ENCODE results near the gene EXOC6B. TPM values are rescaled to one million over a fixed set of nuclear protein-coding genes. Genes with fewer than 3 reads are reported as not detected.

The EXOC6B gene
- total RNA-seq, 1 experiment from 2014 or later: 33.7 TPM

GRCh38 chr2:72145658-72146329 is 680.0 kb downstream of the EXOC6B start (continued):
- no peak for TF ChIP-seq ATF2 (CRISPR knock-in tag; IDR thresholded peaks at IDR 0.05; ENCODE audit: borderline replicate concordance, low read depth)
- TF ChIP-seq JUN (CRISPR knock-in tag; IDR thresholded peaks at IDR 0.05): no peak

GRCh38 chr2:72145289-72145657 is 680.6 kb downstream of the EXOC6B start:
- TF ChIP-seq FOXP1 (CRISPR knock-in tag; IDR thresholded peaks at IDR 0.05; ENCODE audit: borderline replicate concordance) (no peak), OVOL2 (CRISPR knock-in tag; IDR thresholded peaks at IDR 0.05; ENCODE audit: borderline replicate concordance) (no peak), RORB (CRISPR knock-in tag; IDR thresholded peaks at IDR 0.05) (no peak), RELA (CRISPR knock-in tag; IDR thresholded peaks at IDR 0.05; ENCODE audit: borderline replicate concordance) (no peak), MYBL2 (CRISPR knock-in tag; IDR thresholded peaks at IDR 0.05) (no peak), ZNF281 (CRISPR knock-in tag; IDR thresholded peaks at IDR 0.05) (no peak), GTF2I (CRISPR knock-in tag; conservative IDR thresholded peaks at IDR 0.05) (no peak), JAZF1 (CRISPR knock-in tag; IDR thresholded peaks at IDR 0.05) (no peak), ATF3 (CRISPR knock-in tag; conservative IDR thresholded peaks at IDR 0.05) (no peak), SMAD4 (CRISPR knock-in tag; IDR thresholded peaks at IDR 0.05) (no peak), ZMAT4 (CRISPR knock-in tag; IDR thresholded peaks at IDR 0.05) (no peak), ZBTB43 (CRISPR knock-in tag; IDR thresholded peaks at IDR 0.05) (no peak), IRF2 (CRISPR knock-in tag; IDR thresholded peaks at IDR 0.05; ENCODE audit: borderline replicate concordance, low read depth) (no peak), ZNF532 (CRISPR knock-in tag; IDR thresholded peaks at IDR 0.05; ENCODE audit: borderline replicate concordance) (no peak), FOXJ3 (CRISPR knock-in tag; IDR thresholded peaks at IDR 0.05; ENCODE audit: borderline replicate concordance) (no peak), MLX (CRISPR knock-in tag; IDR thresholded peaks at IDR 0.05) (no peak), ELF4 (CRISPR knock-in tag; IDR thresholded peaks at IDR 0.05; ENCODE audit: low read depth) (no peak), TEAD1 (CRISPR knock-in tag; IDR thresholded peaks at IDR 0.05) (no peak), E2F4 (CRISPR knock-in tag; IDR thresholded peaks at IDR 0.05; ENCODE audit: borderline replicate concordance, low read depth) (no peak), TP53 (CRISPR knock-in tag; IDR thresholded peaks at IDR 0.05) (no peak)
- Mint-ChIP-seq H3K4me3 (peak overlapping the region; percentile 74), H3K4me1 (peaks cover 45% of the 10 kb centered on the region), H3K27ac (no peak overlapping the region), H3K9me3 (no peaks in the 10 kb centered on the region), H3K27me3 (ENCODE audit: low read depth) (peaks cover 95% of the 10 kb centered on the region), H3K36me3 (no peaks in the 10 kb centered on the region)
- ChIA-PET CTCF (no interaction called here), POLR2A (no interaction called here)
- peak; percentile 66 for DNase-seq (ENCODE audit: low spot score)
- peak; percentile 6 for ATAC-seq
